Body of pancreas (tissue), 4 donors: ENCODE results near the gene WBP11. TPM values are rescaled to one million over a fixed set of nuclear protein-coding genes. Genes with fewer than 3 reads are reported as not detected.

Experiments used
- ATAC-seq: fragments of 150-250 bp; one replicate; pipeline ENCODE4 v1.9.1; 2016
- DNase-seq, 4 donors: peaks; one replicate each; pipeline ENCODE4 v3.0.0-alpha.2; 2019
- H3K27ac ChIP-seq, 4 donors: fragments of 200-600 bp; sonication (generic); 1 replicate in 3 of 4; 2 replicates in 1 of 4; pipeline versions ENCODE4 v1.5.1 to v1.6.1; 2016 to 2019; ENCODE audit warnings: mild to moderate bottlenecking in 1 of 4, mixed read lengths in 1 of 4, moderate library complexity in 1 of 4
- H3K27me3 ChIP-seq, 2 donors: fragments of 200-600 bp; sonication (generic); one replicate each; pipeline ENCODE4 v1.6.0; 2016; ENCODE audit warnings: mild to moderate bottlenecking in 1 of 2
- H3K36me3 ChIP-seq, 2 donors: fragments of 200-600 bp; sonication (generic); replicated peaks in 1 of 2; 2 replicates each; pipeline ENCODE4 v1.5.1; 2016; ENCODE audit warnings: low read depth in 2 of 2; ENCODE audit not compliant: insufficient read depth in 1 of 2
- H3K4me1 ChIP-seq: fragments of 200-600 bp; sonication (generic); one replicate; pipeline ENCODE4 v1.6.0; 2016
- H3K4me3 ChIP-seq, 2 donors: fragments of 200-600 bp; sonication (generic); 1 replicate in 1 of 2; 2 replicates in 1 of 2; pipeline ENCODE4 v1.5.1; 2016 to 2019
- H3K9me3 ChIP-seq, 3 donors: fragments of 200-600 bp; sonication (generic); 1 replicate in 2 of 3; 2 replicates in 1 of 3; pipeline ENCODE4 v1.5.1; 2016
- CTCF ChIP-seq, 7 experiments: fragments of 450-650 bp in 4 of 7; fragments of 200-600 bp in 3 of 7; sonication (generic) in 3 of 7; IDR thresholded peaks; one replicate each; pipeline ENCODE4 v1.5.1; 2016 to 2019; ENCODE audit warnings: antibody characterized with exemption in 7 of 7
- POLR2A ChIP-seq, 3 donors: fragments of 450-650 bp; IDR thresholded peaks; one replicate each; pipeline ENCODE4 v1.6.1; 2016; ENCODE audit warnings: antibody characterized with exemption in 3 of 3, mild to moderate bottlenecking in 2 of 3
- WGBS, 2 donors: methylation state at CpG; one replicate each; pipeline ENCODE4 v1.1.5; 2017; 5-methylcytosine and 5-hydroxymethylcytosine counted together
- intact Hi-C: fragments of 100-400 bp; cut with DNase I; formaldehyde crosslinking; loops from one replicate; pipeline ENCODE4 v1.15.1; 2023
- total RNA-seq, 2 donors: library from RNA; depleted of rRNA; stranded (reverse); fragments of >200 nt; gene quantifications; one replicate each; pipeline ENCODE4 v1.1.0, GENCODE V29; 2016

Gene WBP11
- total RNA-seq, 2 donors from 2014 or later = 8.6 to 14.8 TPM

GRCh38 chr12:14846876-14847580, 43.8 kb upstream of the WBP11 start:
- no peaks in the 10 kb centered on the region for H3K27me3 ChIP-seq
- H3K4me1 ChIP-seq = peaks cover 47% of the 10 kb centered on the region
- peak overlapping the region in 2 of 4 donors; percentile 12 to 71 for H3K27ac ChIP-seq
- WGBS, 2 donors = 12 to 16% methylated on average over 4 of the region's 4 CpGs
- peak in 1 of 4 donors; percentile 40 for DNase-seq
- TF ChIP-seq CTCF (IDR thresholded peaks at IDR 0.05) = no peak
- no peak for TF ChIP-seq POLR2A (IDR thresholded peaks at IDR 0.05)
- peak; percentile 60 for ATAC-seq
- H3K4me3 ChIP-seq = no peak overlapping the region
- intact Hi-C loops = loop anchor here (5.0 kb wide), 1 partner anchor 155 kb away; no protein-coding TSS in a partner anchor
- no peaks in the 10 kb centered on the region for H3K9me3 ChIP-seq
- no peaks in the 10 kb centered on the region for H3K36me3 ChIP-seq

GRCh38 chr12:14846042-14846587, 42.8 kb upstream of the WBP11 start:
- Histone ChIP-seq H3K27me3 (no peaks in the 10 kb centered on the region), H3K4me1 (peaks cover 56% of the 10 kb centered on the region), H3K36me3 (no peaks in the 10 kb centered on the region), H3K9me3 (no peaks in the 10 kb centered on the region), H3K4me3 (no peak overlapping the region), H3K27ac (peak overlapping the region in 3 of 4 donors; percentile 39 to 71 (median 55))
- 23 to 34% methylated on average over 3 of the region's 3 CpGs for WGBS, 2 donors
- intact Hi-C loops = loop anchor here (5.0 kb wide), 1 partner anchor 156 kb away; no protein-coding TSS in a partner anchor
- DNase-seq = no peak
- no peak for ATAC-seq
- TF ChIP-seq POLR2A (IDR thresholded peaks at IDR 0.05) (no peak), CTCF (IDR thresholded peaks at IDR 0.05) (no peak)

DNA sequence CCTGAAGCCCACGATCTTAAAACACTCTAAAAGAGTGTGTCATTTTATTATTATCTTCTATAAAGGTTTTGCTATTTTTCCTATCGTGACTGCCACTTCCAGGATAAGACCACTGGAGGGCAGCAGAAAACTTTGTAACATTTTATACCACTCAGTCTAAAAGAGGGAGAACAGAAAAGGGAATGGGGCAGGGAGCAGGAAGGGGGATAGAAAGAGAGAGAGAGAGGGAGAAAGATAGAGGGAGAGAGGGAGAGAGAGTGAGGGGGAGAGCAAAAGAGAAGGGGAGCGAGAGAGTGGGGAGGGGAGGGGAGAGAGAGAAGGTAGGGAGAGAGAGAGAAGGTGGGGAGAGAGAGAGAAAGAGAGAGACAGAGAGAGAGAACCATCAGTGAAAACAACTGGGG, 42.1 kb upstream of the WBP11 start:
- H3K27me3 ChIP-seq = no peaks in the 10 kb centered on the region
- peaks cover 63% of the 10 kb centered on the region for H3K4me1 ChIP-seq
- WGBS, 2 donors = 3 to 8% methylated on average over 3 of the region's 3 CpGs
- ATAC-seq (peak; percentile 63), DNase-seq (peak; percentile 59 to 75 (median 68))
- H3K27ac ChIP-seq = peak overlapping the region in 2 of 4 donors; percentile 39 to 71
- H3K9me3 ChIP-seq = no peaks in the 10 kb centered on the region
- intact Hi-C loops = loop anchor here (5.0 kb wide), 1 partner anchor 157 kb away; no protein-coding TSS in a partner anchor
- H3K36me3 ChIP-seq = no peaks in the 10 kb centered on the region
- no peak for TF ChIP-seq POLR2A (IDR thresholded peaks at IDR 0.05)
- peak; percentile 61 to 94 (median 83) for TF ChIP-seq CTCF (IDR thresholded peaks at IDR 0.05)
- H3K4me3 ChIP-seq = no peak overlapping the region

GRCh38 chr12:14844401-14844800, 41.1 kb upstream of the WBP11 start:
- peaks cover 67% of the 10 kb centered on the region for H3K4me1 ChIP-seq
- no peak for ATAC-seq
- intact Hi-C loops = no loop called here
- no peaks in the 10 kb centered on the region for H3K9me3 ChIP-seq
- H3K27me3 ChIP-seq = no peaks in the 10 kb centered on the region
- H3K27ac ChIP-seq = no peak overlapping the region
- no peak overlapping the region for H3K4me3 ChIP-seq
- H3K36me3 ChIP-seq = no peaks in the 10 kb centered on the region
- no peak for TF ChIP-seq CTCF (IDR thresholded peaks at IDR 0.05)
- no peak for TF ChIP-seq POLR2A (IDR thresholded peaks at IDR 0.05)
- DNase-seq = no peak
